GM19372 (cell line): ENCODE results near the gene CNBP.
A peak's percentile ranks its signal among the peaks of the same experiment; 100 is the strongest.

Experiments used
- ATAC-seq: cut with Tn5 transposase; IDR thresholded peaks from one replicate; pipeline ENCODE4 v1.9.1; 2021; ENCODE audit warnings: mild to moderate bottlenecking, low read depth, moderate library complexity; ENCODE audit not compliant: unreplicated experiment

CNBP gene

DNA sequence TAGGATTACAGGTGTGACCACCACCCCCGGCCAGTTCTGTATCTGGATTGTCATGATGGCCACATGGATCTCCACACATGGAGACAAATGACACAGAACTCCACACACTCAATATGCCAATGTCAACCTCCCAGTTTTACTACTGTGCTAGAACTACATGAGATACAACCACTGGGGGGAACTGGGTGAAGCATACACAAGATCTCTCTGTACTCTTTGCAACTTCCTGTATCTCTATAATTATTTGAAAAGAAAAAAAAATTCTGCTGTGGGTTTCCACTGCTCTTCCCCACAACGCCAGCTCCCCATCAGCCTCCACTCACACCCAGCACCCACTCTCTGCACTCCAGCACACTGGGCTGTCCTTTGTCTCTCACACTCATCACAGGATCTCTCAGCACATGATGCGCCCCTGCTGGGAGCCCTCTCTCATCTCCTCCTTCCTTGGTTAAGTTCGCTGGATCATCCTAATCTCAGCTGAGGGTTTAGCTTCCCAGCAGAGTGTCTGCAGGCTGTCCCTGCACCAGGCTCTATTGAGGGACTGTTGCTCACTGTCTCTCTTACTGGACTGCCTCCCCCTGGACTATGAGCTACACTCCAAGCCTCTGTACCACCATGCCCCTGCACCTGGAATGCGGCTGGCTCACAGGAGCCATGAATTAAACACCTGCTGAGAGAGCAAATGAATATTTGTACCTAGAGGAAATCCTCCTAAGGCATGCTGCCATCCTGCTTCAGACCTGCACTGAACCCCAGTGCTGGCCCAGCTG, 51.4 kb downstream of the CNBP start:
- no peak for ATAC-seq

DNA sequence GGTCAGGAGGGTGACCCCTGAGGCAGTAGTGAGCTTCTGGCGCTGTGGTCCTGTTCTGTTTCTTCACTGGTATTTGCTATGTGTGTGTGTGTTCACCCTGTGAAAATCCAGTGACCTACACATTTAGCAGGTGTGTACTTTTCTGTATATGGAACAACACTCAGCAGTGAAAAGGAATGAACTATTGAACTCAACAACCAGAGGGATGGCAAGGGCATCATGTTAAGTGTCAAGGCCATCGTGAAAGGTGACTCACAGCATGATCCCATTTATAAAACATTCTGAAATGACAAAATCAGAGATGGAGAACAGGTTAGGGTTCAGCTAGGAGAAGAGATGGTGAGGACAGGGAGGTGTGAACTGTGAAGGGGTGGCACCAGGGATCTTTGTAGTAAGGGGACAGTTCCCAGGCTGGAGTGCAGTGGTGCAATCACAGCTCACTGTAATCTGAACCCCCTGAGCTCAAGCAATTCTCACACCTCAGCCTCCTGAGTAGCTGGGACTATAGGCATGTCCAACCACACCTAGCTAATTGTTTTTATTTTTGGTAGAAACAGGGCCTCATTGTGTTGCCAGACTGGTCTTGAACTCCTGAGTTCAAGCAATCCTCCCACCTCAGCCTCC, 52.1 kb downstream of the CNBP start:
- no peak for ATAC-seq

DNA sequence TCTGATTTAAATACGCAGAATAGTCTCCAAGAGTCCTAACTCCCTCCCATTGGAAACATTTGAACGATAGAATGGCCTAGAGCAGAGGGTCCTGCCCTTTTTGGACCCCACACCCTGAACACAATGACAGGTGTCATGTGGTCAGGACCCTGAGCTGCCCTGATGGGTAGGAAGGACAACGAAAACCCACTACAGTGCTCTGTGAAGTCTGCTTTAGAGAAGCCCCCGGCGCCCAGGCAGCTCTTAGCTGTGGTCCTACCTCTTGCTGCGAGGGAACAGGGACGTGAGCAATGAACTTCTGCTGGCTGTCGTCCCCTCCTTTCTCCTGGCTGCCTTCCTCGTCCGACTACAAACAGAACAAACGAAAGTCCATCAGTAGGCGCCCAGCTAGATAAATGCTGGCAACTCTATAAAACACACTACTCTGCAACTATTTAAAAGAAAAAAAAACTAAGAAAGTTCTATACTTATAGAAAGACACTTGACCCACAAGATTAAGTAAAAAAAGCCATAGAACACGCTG, 53.3 kb downstream of the CNBP start:
- no peak for ATAC-seq

DNA sequence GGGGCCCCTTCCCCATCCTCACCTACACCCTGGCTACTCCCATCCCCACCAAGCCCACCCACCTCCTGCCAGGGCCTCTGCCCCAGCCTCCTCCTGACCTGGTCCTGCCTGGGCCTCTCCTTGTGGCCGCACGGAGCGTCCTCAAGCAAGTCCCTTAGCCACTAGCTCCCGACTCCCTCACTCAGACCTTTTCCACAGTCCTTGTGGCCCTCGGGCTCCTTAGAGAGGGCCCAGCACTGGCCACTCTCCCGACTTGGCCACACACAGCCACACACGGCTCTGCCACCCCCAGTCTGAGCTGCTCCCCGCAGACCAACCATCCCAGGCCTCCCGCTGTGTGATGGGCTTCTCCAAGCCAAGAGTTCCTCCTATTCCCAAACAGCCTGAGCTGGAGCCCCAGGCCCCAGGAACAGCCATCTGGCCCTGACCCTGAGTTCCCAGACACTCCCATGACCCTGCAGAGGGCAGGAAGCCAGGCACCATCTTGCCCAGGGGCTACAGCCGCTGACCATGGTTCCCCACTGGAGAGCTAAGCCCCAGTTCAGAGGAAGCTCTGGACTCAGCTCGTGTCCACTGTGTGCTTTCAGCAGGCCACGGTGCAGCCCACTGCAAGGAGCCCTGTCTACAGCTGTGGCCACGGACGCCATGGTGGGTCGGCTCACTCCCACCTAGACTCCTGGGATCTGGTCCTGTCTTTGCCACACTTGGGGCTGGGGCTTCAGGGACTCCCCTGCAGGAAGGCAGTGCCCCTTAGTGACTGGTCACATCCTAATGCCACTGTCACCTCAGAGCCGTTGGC, 55.1 kb downstream of the CNBP start:
- ATAC-seq, result no peak

DNA sequence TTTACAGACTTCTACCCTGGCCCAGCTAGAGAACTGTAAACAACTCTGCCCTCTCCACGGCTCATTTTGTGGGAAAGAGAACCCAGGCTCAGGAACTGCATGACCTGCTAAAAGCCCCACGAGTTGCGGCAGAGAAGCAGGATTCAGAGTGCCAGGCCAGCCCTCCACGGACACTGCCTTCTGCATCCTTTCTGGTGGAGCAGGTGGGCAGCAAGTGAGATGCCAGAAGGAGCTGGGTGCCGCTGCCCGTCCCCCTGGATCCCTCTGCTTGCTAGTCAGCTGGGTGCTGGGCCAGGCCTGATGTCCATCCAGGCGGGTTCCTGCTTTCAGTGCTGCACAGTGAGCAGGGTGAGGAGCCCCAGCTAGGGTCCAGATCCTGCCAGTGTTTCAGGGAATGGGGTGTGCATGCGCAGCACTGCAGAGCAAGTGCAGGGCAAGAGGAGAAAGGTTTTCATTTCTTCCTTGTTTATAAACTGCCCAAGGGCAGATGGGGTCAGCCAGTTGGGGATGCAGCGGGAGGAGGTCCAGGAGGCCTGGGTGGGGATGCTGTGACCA, 56.9 kb downstream of the CNBP start:
- ATAC-seq, result no peak

DNA sequence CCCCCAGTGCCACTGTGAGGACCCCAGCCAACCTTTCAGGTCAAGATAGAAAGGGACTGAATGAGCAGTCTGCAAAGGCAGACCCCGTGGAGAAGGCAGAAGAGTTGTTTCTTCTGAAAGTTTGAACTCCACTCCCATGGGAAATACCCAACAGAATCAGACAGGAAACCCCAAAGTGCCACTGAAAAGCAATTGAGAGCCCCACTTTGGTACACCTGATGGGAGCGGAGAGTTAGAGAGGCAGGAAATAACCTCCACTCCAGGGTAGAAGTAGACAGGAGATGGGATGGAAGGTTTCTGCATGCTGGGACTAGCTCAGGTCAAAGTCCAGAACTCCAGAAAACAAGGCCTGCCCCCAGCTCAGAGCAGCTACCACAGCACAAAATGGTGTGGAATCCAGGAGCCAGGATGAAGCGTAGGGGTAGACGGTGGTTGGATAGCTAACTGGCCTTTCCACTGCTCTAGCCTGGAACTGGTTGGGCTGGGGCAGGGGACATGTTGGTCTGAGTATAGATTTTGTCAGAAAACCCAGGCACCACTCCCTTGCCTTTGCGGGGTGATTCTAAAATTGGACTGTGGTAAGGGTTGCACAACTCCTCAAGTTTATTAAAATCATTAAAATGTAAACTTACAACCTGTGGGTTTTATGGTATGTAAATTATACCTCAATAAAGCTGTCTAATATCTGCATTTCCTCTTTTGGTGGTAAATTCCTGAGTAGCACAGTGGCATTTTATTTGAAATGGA, 60.2 kb downstream of the CNBP start:
- ATAC-seq, result no peak

DNA sequence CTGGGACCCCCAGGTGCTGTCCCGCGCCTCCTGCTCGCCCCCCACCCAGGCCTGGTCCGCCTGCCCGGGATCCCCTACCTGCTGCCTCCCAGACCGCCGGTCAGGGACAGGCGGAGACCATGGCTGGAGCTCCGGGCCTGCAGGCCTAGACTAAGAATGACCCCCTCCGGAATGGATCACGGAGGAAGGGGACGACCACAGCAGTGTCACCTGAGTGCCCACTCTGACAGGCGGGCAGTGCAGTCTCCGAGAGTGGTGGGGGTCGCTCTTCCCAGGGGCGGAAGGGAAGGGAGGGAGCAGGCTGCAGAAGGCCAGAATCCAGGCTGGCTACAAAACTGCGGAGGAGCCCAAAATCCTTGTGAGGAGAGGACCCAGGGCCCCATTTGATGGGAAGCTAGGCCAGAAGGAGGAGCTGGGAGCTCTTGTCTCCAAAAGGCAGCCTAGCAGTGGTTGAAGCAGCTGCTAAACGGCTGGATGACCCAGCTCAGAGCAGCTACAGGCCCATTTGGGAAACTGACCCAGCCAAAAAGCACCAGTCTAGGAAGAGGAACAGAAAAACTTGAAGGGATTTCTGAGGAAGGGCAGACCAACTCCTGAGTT, 61.2 kb downstream of the CNBP start:
- no peak for ATAC-seq

DNA sequence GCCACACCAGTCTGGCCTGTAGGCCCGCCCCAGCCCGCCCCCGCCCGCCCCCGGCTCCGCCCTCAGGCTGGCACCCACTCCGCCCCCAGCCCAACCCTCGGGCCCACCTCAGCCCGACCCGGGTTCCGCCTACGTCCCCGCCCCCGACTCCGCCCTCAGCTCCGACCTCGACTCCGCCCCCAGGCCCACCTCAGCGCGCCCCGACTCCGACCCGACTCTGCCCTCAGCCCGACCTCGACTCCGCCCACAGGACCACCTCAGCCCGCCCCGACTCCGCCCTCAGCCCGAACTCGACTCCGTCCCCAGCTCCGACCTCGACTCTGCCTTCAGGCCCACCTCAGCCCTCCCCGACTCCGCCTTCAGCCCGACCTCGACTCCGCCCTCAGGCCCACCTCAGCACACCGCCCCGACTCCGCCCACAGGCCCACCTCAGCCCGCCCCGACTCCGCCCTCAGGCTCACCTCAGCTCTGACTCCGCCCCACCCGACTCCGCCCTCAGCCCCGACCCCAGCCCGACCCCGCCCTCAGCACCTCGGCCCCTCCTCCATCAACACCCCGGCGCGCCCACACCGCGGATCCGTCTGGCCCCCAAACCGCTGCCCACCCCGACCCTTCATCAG, 61.8 kb downstream of the CNBP start, which contains the start of gene RAB43:
Gene RAB43, minus strand, starts transcription at position 13 of the 620 bp plus-strand sequence. CDS start 315 bp downstream, outside the sequence.
- peak; percentile 39 for ATAC-seq

DNA sequence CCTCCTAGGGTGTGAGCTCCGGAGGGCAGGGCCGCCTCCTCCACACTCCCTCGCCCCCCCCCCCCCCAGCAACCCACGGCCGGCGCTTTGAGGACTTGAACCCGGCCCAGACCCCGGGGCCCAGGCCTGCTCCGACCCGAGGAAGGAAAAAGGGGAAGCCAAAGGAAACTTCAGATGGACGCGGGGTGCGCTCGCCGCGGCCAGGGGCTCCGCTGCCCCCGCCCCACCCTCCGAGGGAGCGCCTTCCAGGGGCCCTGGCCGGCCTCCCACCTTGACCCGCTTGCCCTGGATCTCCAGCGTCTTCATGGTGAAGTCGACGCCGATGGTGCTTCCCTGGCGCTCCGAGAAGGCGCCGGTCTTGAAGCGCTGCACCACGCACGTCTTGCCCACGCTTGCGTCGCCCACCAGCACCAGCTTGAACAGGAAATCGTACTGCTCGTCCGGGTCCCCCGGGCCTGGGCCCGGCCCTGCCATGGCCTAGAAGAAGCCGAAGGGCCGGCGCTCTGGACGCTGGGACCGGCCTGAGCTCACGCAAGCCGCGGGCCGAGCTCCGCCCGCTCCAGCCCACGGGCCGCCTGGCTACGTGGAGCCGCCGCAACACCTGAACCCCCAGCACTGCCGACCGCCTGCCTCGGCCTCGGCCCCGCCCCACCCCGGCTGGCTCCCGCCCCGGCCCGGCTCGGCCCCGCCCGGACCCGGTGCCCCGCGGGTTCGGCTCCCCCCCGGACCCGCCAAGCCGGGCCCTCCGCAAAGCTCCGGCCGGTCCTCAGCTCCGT, 62.5 kb downstream of the CNBP start:
- peak; percentile 30 for ATAC-seq

DNA sequence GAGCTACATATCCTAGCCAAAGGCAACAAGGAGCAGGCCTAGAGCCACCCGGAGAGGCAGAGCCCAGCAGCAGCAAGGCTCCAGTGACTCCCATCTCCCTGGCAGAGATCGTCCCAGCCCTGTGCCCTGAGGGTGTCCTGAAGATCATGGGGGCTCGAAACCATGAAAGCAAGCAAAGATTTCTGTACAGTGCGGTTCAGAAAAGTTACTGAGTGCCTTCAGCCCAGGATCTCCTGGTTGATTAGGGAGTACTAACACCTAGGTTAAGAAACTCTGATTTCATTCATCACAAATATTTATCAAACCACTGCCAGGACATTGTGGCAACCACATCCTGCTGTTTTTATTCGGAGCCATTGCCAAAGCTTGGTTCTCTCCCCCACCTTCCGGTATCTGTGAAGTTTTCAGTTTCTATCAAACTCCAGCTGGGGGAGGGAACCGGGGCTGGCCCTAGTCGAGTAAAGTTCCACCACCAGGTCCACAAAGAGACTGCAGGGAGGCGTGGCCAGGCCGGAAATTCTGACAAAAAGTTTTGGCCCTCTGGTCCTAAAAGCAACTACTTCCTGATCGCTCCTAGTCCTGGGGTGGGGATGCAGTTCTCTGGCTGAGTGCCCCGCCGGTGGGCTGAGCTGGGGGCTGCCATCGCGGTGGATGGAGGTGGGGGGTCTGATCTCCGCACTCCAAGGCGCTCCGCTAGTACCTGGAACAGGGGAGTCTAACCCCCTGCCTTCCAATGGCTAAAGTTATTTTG, 63.3 kb downstream of the CNBP start:
- peak; percentile 62 for ATAC-seq

DNA sequence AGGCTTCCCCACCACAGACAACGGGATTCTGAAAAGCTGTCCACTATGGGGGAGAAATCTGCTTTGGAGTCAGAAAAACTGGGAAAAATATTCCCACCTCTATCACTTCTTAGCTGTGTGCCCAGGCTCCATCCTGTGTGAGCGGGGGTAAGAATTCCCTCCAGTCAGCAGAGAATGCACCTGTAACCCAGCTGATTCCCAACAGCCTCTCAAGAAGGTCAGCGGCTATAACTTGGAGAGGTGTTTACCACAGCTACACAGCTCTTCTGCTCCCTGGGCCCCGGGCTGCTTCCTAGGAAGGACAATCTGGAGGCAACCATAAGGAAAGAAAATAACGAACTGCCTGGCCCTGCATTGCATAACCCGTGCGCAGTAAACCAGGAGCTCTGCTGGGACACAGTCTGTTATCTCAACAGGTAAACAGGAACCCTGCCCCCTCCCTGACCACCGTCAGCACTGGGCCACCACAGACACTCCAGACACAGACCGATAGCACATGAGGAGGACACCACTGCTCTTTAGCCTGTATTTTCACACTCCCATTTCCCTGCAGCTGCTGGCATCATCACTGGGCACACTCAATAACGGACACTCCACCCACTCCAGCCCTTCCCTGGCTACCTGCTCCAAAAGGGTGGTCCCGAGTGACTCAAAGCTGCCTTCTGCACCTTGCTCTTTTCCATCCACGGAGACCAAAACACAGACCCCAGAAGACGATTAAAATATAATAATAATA, 64.2 kb downstream of the CNBP start:
- ATAC-seq, result no peak

DNA sequence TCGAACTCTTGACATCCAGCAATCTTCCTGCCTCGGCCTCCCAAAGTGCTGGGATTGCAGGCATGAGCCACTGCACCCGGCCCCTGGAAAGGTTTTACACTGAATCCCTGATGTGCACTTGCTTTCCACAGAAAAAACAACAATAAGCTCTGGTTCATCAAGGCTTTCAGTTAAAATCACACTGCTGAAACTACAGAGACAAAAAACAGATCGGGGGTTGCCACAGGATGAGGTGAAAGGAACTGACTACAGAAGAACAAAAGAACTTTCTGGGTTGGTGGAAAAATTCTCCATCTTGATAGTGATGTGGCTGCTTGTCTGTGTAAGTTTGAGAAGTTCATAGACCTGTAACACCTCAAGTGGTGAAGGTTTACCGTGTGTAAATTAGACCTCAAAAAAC, 65.0 kb downstream of the CNBP start:
- ATAC-seq, result no peak
